HG02763 (cell line): Measurements from ENCODE around the gene RTN1.

Experiments
- ATAC-seq: cut with Tn5 transposase; IDR thresholded peaks from one replicate; pipeline ENCODE4 v1.9.1; 2021; ENCODE audit warnings: mild to moderate bottlenecking, moderate library complexity; ENCODE audit not compliant: unreplicated experiment

Gene RTN1

GRCh38 chr14:59566725-59567124, 303.9 kb downstream of the RTN1 start:
- ATAC-seq = no peak

- no peak for ATAC-seq
Observed at GRCh38 chr14:59566296-59566695, 304.3 kb downstream of the RTN1 start.

GRCh38 chr14:59565087-59565486, 305.5 kb downstream of the RTN1 start:
- no peak for ATAC-seq

GRCh38 chr14:59564366-59564765, 306.2 kb downstream of the RTN1 start:
- no peak for ATAC-seq

- ATAC-seq = no peak
Observed at GRCh38 chr14:59547310-59547709, 323.3 kb downstream of the RTN1 start.
